ENCODE data around the gene C3orf22. TPM values are rescaled to one million over a fixed set of nuclear protein-coding genes. Genes with fewer than 3 reads are reported as not detected.

C3orf22 gene
- polyA plus RNA-seq, 1 donor from 2014 or later: not detected

DNA sequence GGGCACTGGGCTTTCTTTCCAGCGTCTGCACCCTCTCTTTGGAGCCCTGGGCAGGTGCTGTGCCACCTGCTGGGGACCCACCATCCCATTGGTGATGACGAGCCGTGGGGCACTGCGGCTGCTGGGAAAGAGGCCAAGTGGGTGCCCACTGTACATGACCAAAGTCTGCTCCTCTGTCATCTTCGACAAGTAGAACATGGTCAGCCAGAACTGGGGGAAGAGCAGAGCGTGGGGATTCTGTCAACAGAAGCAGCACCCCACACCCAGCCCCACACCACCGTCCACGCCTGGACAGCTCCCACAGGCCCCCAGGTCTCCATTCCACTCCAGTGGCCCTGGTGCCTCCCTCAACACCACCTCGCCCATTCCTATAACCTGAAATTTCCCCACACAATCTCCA, 50.8 kb downstream of the C3orf22 start:
- H3K9me3 ChIP-seq (ENCODE audit: low read length): no peaks in the 10 kb centered on the region

DNA sequence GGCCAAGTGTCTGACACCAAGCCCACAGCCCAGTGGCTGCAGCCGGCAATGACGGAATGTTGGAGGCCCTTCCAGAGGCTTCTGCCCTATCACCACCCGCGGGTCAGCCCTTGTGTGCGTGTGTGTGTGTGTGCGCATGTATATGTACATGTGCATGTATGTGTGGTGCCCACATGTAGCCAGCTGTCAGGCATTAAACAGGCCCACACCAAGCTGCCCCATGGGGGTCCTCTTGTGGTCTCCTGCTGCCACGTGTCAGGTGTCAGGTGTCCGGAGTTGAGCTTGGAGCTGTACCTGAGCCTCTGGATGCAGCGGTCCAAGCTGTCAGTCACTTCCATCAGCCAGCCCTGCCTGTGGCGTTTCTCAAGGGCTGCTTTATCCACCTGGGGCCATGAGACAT, 55.0 kb downstream of the C3orf22 start:
- no peaks in the 10 kb centered on the region for H4K20me1 ChIP-seq (ENCODE audit: insufficient read depth)
- no peaks in the 10 kb centered on the region for H3K9me2 ChIP-seq (ENCODE audit: insufficient read depth, low read length)
- no peak overlapping the region for H3K4me3 ChIP-seq (ENCODE audit: low read length)
- no peak overlapping the region for H3K27ac ChIP-seq (ENCODE audit: low read length)
- TF ChIP-seq SMC3 (conservative IDR thresholded peaks at IDR 0.05; ENCODE audit: poor library complexity) (no peak), EZH2 (IDR thresholded peaks at IDR 0.05; ENCODE audit: borderline replicate concordance, insufficient read depth, low read length, poor library complexity, severe bottlenecking) (no peak), EP300 (conservative IDR thresholded peaks at IDR 0.05; ENCODE audit: poor library complexity, severe bottlenecking) (no peak)
- H2AFZ ChIP-seq (ENCODE audit: low read depth, low read length): no peak overlapping the region
- H3K36me3 ChIP-seq (ENCODE audit: insufficient read depth, low read length): no peaks in the 10 kb centered on the region
- H3K27me3 ChIP-seq (ENCODE audit: insufficient read depth, low read depth, low read length): no peaks in the 10 kb centered on the region
- H3K4me2 ChIP-seq (ENCODE audit: low read length): no peak overlapping the region
- no peaks in the 10 kb centered on the region for H3F3A ChIP-seq (ENCODE audit: insufficient read depth, low read length, poor library complexity, severe bottlenecking)
- H3K9me3 ChIP-seq (ENCODE audit: low read length): no peaks in the 10 kb centered on the region
- H3K9ac ChIP-seq (ENCODE audit: low read length): no peak overlapping the region
- H3K79me2 ChIP-seq (replicated peaks; ENCODE audit: insufficient read depth, low read length): no peaks in the 10 kb centered on the region

More for the DNA sequence above, 50.8 kb downstream of the C3orf22 start:
- no peaks in the 10 kb centered on the region for H3F3A ChIP-seq (ENCODE audit: insufficient read depth, low read length, poor library complexity, severe bottlenecking)
- no peak overlapping the region for H3K9ac ChIP-seq (ENCODE audit: low read length)
- H3K36me3 ChIP-seq (ENCODE audit: insufficient read depth, low read length): no peaks in the 10 kb centered on the region
- H3K9me2 ChIP-seq (ENCODE audit: insufficient read depth, low read length): no peaks in the 10 kb centered on the region
- no peak overlapping the region for H3K27ac ChIP-seq (ENCODE audit: low read length)
- no peak overlapping the region for H3K4me3 ChIP-seq (ENCODE audit: low read length)
- no peak overlapping the region for H2AFZ ChIP-seq (ENCODE audit: low read depth, low read length)
- no peaks in the 10 kb centered on the region for H4K20me1 ChIP-seq (ENCODE audit: insufficient read depth)
- H3K79me2 ChIP-seq (replicated peaks; ENCODE audit: insufficient read depth, low read length): no peaks in the 10 kb centered on the region
- H3K4me2 ChIP-seq (ENCODE audit: low read length): no peak overlapping the region
- TF ChIP-seq, protein P1, sequence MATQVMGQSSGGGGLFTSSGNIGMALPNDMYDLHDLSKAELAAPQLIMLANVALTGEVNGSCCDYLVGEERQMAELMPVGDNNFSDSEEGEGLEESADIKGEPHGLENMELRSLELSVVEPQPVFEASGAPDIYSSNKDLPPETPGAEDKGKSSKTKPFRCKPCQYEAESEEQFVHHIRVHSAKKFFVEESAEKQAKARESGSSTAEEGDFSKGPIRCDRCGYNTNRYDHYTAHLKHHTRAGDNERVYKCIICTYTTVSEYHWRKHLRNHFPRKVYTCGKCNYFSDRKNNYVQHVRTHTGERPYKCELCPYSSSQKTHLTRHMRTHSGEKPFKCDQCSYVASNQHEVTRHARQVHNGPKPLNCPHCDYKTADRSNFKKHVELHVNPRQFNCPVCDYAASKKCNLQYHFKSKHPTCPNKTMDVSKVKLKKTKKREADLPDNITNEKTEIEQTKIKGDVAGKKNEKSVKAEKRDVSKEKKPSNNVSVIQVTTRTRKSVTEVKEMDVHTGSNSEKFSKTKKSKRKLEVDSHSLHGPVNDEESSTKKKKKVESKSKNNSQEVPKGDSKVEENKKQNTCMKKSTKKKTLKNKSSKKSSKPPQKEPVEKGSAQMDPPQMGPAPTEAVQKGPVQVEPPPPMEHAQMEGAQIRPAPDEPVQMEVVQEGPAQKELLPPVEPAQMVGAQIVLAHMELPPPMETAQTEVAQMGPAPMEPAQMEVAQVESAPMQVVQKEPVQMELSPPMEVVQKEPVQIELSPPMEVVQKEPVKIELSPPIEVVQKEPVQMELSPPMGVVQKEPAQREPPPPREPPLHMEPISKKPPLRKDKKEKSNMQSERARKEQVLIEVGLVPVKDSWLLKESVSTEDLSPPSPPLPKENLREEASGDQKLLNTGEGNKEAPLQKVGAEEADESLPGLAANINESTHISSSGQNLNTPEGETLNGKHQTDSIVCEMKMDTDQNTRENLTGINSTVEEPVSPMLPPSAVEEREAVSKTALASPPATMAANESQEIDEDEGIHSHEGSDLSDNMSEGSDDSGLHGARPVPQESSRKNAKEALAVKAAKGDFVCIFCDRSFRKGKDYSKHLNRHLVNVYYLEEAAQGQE (IDR thresholded peaks at IDR 0.05; ENCODE audit: borderline replicate concordance): no peak
- TF ChIP-seq RAD21 (conservative IDR thresholded peaks at IDR 0.05) (no peak), EP300 (conservative IDR thresholded peaks at IDR 0.05; ENCODE audit: poor library complexity, severe bottlenecking) (no peak)
- no peaks in the 10 kb centered on the region for H3K27me3 ChIP-seq (ENCODE audit: insufficient read depth, low read depth, low read length)

DNA sequence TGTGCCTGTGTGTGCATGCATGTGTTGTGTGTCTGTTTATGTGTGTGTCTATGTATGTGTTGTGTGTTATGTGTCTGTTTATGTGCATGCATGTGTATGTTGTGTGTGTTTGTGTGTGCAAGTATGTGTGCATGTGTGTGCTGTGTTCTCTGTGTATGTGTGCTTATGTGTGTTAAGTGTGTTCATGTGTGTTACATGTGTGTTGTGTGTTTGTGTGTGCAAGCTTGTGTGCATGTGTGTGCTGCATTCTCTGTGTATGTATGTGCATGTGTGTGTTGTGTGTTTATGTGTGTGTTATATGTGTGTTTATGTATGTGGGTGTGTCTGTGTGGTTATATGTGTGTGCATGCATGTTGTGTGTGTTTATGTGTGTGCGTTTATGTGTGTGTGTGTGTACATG, 56.1 kb downstream of the C3orf22 start:
- no peaks in the 10 kb centered on the region for H3K9me2 ChIP-seq (ENCODE audit: insufficient read depth, low read length)
- H3K4me2 ChIP-seq (ENCODE audit: low read length): no peak overlapping the region
- H3K27me3 ChIP-seq (ENCODE audit: insufficient read depth, low read depth, low read length): no peaks in the 10 kb centered on the region
- no peak overlapping the region for H3K4me3 ChIP-seq (ENCODE audit: low read length)
- TF ChIP-seq POLR2AphosphoS5 (IDR thresholded peaks at IDR 0.05) (no peak), RAD21 (conservative IDR thresholded peaks at IDR 0.05) (no peak), TAF1 (IDR thresholded peaks at IDR 0.05; ENCODE audit: low read depth) (no peak), EP300 (conservative IDR thresholded peaks at IDR 0.05; ENCODE audit: poor library complexity, severe bottlenecking) (no peak), MXI1 (conservative IDR thresholded peaks at IDR 0.05; ENCODE audit: poor library complexity, severe bottlenecking) (no peak), SMC3 (conservative IDR thresholded peaks at IDR 0.05; ENCODE audit: poor library complexity) (no peak), EZH2 (IDR thresholded peaks at IDR 0.05; ENCODE audit: borderline replicate concordance, insufficient read depth, low read length, poor library complexity, severe bottlenecking) (no peak)
- TF ChIP-seq, protein P1 (IDR thresholded peaks at IDR 0.05; ENCODE audit: borderline replicate concordance): no peak
- TF ChIP-seq, protein P2, sequence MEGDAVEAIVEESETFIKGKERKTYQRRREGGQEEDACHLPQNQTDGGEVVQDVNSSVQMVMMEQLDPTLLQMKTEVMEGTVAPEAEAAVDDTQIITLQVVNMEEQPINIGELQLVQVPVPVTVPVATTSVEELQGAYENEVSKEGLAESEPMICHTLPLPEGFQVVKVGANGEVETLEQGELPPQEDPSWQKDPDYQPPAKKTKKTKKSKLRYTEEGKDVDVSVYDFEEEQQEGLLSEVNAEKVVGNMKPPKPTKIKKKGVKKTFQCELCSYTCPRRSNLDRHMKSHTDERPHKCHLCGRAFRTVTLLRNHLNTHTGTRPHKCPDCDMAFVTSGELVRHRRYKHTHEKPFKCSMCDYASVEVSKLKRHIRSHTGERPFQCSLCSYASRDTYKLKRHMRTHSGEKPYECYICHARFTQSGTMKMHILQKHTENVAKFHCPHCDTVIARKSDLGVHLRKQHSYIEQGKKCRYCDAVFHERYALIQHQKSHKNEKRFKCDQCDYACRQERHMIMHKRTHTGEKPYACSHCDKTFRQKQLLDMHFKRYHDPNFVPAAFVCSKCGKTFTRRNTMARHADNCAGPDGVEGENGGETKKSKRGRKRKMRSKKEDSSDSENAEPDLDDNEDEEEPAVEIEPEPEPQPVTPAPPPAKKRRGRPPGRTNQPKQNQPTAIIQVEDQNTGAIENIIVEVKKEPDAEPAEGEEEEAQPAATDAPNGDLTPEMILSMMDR (IDR thresholded peaks at IDR 0.05; ENCODE audit: poor library complexity, severe bottlenecking): no peak
- no peaks in the 10 kb centered on the region for H3K79me2 ChIP-seq (replicated peaks; ENCODE audit: insufficient read depth, low read length)
- H3K36me3 ChIP-seq (ENCODE audit: insufficient read depth, low read length): no peaks in the 10 kb centered on the region
- no peaks in the 10 kb centered on the region for H3F3A ChIP-seq (ENCODE audit: insufficient read depth, low read length, poor library complexity, severe bottlenecking)
- H3K9me3 ChIP-seq (ENCODE audit: low read length): no peaks in the 10 kb centered on the region
- no peaks in the 10 kb centered on the region for H4K20me1 ChIP-seq (ENCODE audit: insufficient read depth)
- no peak overlapping the region for H3K27ac ChIP-seq (ENCODE audit: low read length)
- H3K9ac ChIP-seq (ENCODE audit: low read length): no peak overlapping the region
- H2AFZ ChIP-seq (ENCODE audit: low read depth, low read length): no peak overlapping the region

Data from neural cell (in vitro differentiated cells).